ENCODE data around the gene SH3TC2. TPM values are rescaled to one million over a fixed set of nuclear protein-coding genes. Genes with fewer than 3 reads are reported as not detected.

Gene SH3TC2
- polyA plus RNA-seq, 1 experiment = 1.9 TPM

GRCh38 chr5:149040421-149040820 is 22.4 kb downstream of the SH3TC2 start:
- POLR2A ChIA-PET = no interaction called here
- no peaks in the 10 kb centered on the region for H3K27me3 ChIP-seq (ENCODE audit: control insufficient read depth, insufficient read depth, low read length)
- H3K36me3 ChIP-seq (ENCODE audit: control insufficient read depth, insufficient read depth, low read length) = no peaks in the 10 kb centered on the region
- CTCF ChIA-PET = interaction anchor here (0.6 to 1.0 kb wide), 2 partner anchors 10 to 307 kb away, joined by 3 read pairs; no protein-coding TSS in a partner anchor
- no peak for DNase-seq (ENCODE audit: low read depth)
- TF ChIP-seq, protein P1, sequence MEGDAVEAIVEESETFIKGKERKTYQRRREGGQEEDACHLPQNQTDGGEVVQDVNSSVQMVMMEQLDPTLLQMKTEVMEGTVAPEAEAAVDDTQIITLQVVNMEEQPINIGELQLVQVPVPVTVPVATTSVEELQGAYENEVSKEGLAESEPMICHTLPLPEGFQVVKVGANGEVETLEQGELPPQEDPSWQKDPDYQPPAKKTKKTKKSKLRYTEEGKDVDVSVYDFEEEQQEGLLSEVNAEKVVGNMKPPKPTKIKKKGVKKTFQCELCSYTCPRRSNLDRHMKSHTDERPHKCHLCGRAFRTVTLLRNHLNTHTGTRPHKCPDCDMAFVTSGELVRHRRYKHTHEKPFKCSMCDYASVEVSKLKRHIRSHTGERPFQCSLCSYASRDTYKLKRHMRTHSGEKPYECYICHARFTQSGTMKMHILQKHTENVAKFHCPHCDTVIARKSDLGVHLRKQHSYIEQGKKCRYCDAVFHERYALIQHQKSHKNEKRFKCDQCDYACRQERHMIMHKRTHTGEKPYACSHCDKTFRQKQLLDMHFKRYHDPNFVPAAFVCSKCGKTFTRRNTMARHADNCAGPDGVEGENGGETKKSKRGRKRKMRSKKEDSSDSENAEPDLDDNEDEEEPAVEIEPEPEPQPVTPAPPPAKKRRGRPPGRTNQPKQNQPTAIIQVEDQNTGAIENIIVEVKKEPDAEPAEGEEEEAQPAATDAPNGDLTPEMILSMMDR (IDR thresholded peaks at IDR 0.05; ENCODE audit: insufficient read depth, low read depth, low read length) = no peak
- H3K4me3 ChIP-seq (ENCODE audit: low read depth, low read length) = no peak overlapping the region

DNA sequence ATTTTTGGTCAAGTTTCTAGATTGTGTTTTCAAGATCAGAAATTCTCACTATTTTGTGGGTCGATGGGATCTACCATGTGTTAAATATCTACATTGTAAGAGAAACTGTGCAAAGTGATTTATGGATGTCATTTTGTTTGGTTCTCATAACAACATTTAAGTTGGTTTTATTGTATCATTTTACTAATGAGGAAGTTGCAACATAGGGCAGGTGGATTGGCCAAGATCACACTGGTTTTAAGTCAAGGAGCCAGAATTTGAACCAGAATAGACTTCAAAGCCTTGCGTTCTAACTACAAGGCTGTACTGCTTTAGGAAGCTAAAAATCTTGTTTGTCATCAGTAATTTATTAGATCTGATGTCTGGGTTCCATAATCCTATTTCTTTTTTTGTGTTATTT is 23.4 kb downstream of the SH3TC2 start:
- H3K4me3 ChIP-seq (ENCODE audit: low read depth, low read length) = no peak overlapping the region
- TF ChIP-seq, protein P1 (IDR thresholded peaks at IDR 0.05; ENCODE audit: insufficient read depth, low read depth, low read length) = no peak
- H3K36me3 ChIP-seq (ENCODE audit: control insufficient read depth, insufficient read depth, low read length) = no peaks in the 10 kb centered on the region
- ChIA-PET CTCF (interaction anchor here (0.8 to 12.6 kb wide), 6 partner anchors 9 to 302 kb away, joined by 3 to 329 read pairs (median 4); no protein-coding TSS in a partner anchor), POLR2A (no interaction called here)
- H3K27me3 ChIP-seq (ENCODE audit: control insufficient read depth, insufficient read depth, low read length) = no peaks in the 10 kb centered on the region
- DNase-seq (ENCODE audit: low read depth) = no peak

- no peak for DNase-seq (ENCODE audit: low read depth)
- Histone ChIP-seq H3K27me3 (ENCODE audit: control insufficient read depth, insufficient read depth, low read length) (no peaks in the 10 kb centered on the region), H3K36me3 (ENCODE audit: control insufficient read depth, insufficient read depth, low read length) (no peaks in the 10 kb centered on the region), H3K4me3 (ENCODE audit: low read depth, low read length) (no peak overlapping the region)
- TF ChIP-seq, protein P1 (IDR thresholded peaks at IDR 0.05; ENCODE audit: insufficient read depth, low read depth, low read length) = no peak
- ChIA-PET CTCF (interaction anchor here (0.8 to 12.6 kb wide), 9 partner anchors 8 to 301 kb away, joined by 3 to 329 read pairs (median 4); no protein-coding TSS in a partner anchor), POLR2A (no interaction called here)
Observed at GRCh38 chr5:149038336-149039080, 24.4 kb downstream of the SH3TC2 start.

GRCh38 chr5:149037817-149038216 is 25.0 kb downstream of the SH3TC2 start:
- TF ChIP-seq, protein P1 (IDR thresholded peaks at IDR 0.05; ENCODE audit: insufficient read depth, low read depth, low read length) = no peak
- no peaks in the 10 kb centered on the region for H3K36me3 ChIP-seq (ENCODE audit: control insufficient read depth, insufficient read depth, low read length)
- no peak overlapping the region for H3K4me3 ChIP-seq (ENCODE audit: low read depth, low read length)
- ChIA-PET POLR2A (no interaction called here), CTCF (interaction anchor here (1.0 to 12.6 kb wide), 8 partner anchors 9 to 594 kb away, joined by 4 to 329 read pairs (median 20); no protein-coding TSS in a partner anchor)
- no peak for DNase-seq (ENCODE audit: low read depth)
- no peaks in the 10 kb centered on the region for H3K27me3 ChIP-seq (ENCODE audit: control insufficient read depth, insufficient read depth, low read length)

DNA sequence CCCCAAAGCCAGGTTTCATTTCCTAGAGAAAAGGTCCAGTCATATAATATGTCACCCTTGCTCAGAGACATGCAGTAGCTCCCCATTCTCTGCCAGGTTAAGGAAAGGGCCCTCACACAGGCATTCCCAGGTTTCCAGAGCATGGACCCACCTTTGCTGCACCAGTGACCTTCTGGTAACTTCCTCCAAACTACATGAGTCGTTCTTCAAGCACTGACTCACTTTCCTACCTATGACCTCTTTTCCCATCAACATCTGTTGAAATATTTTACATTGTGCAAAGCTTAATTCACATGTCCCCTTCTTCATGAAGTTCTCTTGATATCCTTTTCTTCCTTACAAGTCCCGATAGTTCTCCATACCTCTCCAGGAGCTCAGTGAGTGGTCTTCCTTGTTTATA is 25.9 kb downstream of the SH3TC2 start:
- Histone ChIP-seq H3K4me3 (ENCODE audit: low read depth, low read length) (no peak overlapping the region), H3K36me3 (ENCODE audit: control insufficient read depth, insufficient read depth, low read length) (no peaks in the 10 kb centered on the region), H3K27me3 (ENCODE audit: control insufficient read depth, insufficient read depth, low read length) (no peaks in the 10 kb centered on the region)
- ChIA-PET CTCF (interaction anchor here (0.7 to 12.6 kb wide), 18 partner anchors 10 to 593 kb away, joined by 3 to 329 read pairs (median 18); no protein-coding TSS in a partner anchor), POLR2A (no interaction called here)
- TF ChIP-seq, protein P1 (IDR thresholded peaks at IDR 0.05; ENCODE audit: insufficient read depth, low read depth, low read length) = no peak
- DNase-seq (ENCODE audit: low read depth) = no peak
